HG03378 (cell line): Measurements from ENCODE around the gene SYT1.
A peak's percentile ranks its signal among the peaks of the same experiment; 100 is the strongest.

Experiments
- ATAC-seq: cut with Tn5 transposase; IDR thresholded peaks from one replicate; pipeline ENCODE4 v1.9.1; 2021; ENCODE audit warnings: mild to moderate bottlenecking, moderate library complexity; ENCODE audit not compliant: unreplicated experiment

The SYT1 gene

GRCh38 chr12:78888568-78888967 lies 24.0 kb downstream of the SYT1 start:
- ATAC-seq, result peak; percentile 100

DNA sequence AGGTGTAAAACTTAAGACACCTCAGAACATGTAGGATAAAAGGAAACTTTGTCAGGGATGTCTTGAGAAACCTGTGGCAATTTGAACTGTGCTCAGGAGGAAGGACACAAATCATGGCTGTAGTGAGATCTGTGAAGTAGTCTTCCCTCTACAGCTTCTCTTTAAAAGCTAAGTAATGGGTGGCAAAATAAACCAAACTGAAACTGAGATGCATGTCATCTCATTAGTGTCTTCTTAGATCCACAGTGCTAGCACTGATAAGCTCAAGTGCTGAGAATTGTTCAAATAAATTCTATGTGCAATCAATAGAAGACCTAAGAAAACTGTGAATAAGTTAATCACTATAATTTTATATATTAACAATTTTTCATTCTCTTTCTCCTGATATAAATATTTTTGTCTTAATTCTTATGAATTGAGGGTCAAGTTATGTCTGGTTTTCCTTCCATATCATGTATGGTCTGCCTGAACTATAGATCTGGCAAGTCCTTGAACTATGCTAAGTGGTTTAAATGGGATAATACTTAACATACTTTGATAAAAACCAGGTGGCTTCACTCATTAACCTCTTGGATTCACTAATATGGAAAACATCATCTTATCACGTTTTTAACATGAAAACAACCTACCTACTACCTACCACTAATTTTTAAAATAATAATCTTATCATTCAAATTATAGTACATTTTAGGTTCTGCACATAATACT lies 27.2 kb downstream of the SYT1 start:
- no peak for ATAC-seq

- no peak for ATAC-seq
These were observed 33.8 kb downstream of the SYT1 start for GRCh38 chr12:78898416-78898815.

DNA sequence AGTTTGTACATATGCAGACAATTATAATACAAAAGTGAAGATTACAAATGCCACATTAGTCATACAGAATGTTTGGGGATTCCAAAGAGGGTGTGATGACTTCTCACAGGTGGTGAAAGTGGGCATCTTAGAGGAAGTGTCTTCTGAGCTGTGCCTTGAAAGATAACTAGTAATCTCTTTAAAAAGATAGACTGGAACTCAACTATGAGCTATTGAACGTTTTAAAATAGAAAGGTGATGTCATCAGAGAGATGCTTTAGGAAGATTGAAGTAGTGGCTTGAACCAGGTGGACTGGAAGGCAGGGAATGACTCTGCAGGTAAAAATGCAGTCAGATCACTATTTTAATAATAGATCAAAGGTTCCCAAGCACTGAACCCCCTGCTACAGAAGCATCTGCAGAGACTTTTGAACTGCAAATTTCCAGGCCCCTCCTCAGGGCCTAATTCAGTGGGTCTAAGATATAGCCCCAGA lies 50.3 kb downstream of the SYT1 start:
- ATAC-seq, result no peak

DNA sequence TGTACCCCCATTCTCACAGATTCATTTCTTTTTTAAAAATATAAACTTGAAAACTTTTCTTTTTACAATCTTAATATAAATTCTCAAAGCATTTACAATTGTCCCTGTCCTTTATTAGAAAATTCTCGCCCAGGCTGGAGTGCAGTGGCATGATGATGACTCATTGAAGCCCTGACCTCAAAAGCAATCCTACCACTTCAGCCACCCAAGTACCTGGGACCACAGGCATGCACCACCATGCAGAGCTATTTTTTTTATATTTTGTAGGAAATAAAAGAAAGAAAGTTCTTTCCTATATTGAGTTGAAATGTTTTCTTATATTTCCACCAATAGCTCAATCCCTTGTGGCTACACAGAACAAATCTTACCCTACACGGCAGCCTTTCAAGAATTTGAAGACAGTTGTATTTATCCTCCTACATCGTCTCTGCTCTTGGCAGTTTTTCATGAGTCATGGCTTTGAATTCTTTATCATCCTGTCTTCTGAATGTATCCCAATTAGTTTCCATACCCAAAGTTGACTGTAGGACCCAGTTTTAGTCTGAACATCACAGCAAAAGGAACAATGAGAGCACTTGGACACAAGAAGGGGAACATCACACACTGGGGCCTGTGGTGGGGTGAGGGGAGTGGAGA lies 52.4 kb downstream of the SYT1 start:
- ATAC-seq, result no peak

DNA sequence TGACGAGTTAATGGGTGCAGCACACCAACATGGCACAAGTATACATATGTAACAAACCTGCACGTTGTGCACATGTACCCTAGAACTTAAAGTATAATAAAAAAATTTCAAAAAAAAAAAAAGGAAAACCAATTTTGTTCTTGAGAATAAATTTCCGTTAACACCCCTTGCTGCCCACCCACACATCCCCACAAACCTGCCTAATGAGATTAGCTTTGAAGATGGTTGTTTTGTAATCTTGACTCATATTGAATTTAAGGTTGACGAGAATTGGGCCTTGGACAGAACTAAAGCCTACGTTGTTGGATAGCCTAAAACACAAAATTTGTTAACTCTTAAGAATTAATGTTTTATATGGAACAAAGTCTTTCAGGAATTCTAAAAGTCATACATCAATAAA lies 52.9 kb downstream of the SYT1 start:
- ATAC-seq, result no peak

- ATAC-seq, result no peak
These were observed 53.7 kb downstream of the SYT1 start for GRCh38 chr12:78918268-78918667.

GRCh38 chr12:78928200-78929074 lies 63.9 kb downstream of the SYT1 start:
- ATAC-seq, result no peak

- no peak for ATAC-seq
These were observed 64.5 kb downstream of the SYT1 start for GRCh38 chr12:78929075-78929418.

DNA sequence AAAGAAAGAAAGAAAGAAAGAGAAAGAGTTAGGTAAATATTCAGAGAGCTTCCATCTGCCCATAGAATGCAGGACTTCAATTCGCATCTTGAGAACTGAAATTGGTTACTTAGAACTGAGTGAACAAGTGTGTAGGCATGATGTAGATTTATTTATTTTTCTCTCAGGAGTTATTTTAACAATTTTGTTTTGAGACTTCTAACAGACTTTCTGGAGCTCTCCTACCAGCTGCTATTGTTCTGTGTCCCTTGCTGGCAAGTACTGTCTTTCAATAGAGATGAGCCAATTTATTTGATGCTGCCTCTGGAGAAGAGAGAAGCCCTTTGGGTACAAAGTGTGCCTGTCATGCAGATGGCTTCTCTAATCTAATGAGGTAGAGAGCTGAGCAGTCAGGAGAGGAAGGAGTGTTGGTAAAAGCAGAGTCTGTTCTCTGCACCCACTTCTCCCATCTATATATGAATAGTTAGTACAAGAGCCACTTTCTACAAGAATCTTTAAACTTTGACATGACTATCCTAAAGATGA lies 67.0 kb downstream of the SYT1 start:
- no peak for ATAC-seq

DNA sequence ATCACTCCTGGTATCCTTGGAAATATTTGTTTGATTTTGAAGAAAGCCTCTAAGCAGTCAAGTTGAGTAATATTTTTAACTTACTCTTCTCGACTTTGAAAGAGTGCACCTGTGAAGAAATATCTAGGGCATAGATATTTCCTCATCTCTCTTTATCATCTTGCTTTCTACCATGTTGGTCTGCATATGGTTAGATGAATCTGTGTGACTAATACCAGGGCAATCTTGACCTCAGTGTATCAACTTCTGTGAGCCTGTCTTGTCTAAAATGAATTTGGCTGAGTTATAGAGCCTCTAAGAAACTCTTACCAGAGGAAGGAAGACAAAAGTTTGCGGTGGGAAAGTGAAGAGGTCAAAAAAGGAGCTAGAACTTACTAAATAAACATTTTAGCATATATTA lies 68.4 kb downstream of the SYT1 start:
- ATAC-seq, result no peak

DNA sequence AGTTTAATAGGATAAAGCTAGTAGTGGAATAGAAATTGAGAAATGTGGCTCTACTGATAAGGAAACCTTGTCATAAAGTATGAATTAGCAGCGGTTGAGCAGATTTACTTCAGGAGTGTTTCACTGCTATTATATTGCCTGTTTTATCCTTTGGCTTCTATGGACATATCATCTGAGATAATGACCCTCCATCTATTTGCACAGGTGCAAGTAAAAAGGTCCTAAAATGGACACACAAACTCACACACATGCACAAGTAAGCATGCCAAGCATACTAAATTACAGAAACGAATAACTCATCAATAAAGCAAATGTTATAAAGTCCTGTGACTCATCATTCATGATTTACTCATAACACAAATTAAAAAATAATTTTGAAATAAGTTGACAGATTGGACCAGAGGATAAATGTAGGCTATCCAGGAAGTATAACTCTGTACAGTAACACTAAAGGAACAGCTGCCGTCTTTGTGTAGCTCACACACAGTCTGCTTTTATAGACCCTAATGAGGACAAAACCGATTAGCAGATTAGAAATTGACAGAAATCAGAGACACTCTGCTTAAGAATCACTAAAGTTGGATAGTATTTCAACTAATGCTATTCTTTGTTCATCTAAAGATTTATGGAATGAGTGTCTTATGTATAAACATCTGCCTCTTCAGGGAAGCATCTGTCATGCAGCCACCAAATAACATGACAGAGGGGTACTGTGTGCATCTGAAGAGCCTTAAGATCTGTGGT lies 73.9 kb downstream of the SYT1 start:
- ATAC-seq, result no peak

DNA sequence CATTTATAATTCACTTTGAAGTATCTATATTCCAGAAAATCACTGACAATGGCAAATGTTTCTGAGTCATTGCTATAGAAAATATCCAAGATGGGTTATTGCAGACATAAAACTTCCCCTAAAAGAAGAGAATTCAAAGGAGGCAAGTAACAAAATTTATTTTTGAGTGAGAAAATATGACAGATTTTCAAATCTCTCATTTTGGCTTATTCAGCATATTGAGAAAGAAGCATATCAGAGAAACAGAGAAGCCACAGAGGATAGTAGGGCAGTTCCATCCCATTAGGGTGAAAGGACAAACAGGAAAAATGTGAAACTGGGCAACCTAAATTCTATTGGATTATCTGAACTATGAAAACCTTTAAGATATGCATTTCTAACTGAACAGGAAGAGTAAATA lies 85.0 kb downstream of the SYT1 start:
- ATAC-seq, result no peak

GRCh38 chr12:78951803-78952551 lies 87.4 kb downstream of the SYT1 start:
- no peak for ATAC-seq

DNA sequence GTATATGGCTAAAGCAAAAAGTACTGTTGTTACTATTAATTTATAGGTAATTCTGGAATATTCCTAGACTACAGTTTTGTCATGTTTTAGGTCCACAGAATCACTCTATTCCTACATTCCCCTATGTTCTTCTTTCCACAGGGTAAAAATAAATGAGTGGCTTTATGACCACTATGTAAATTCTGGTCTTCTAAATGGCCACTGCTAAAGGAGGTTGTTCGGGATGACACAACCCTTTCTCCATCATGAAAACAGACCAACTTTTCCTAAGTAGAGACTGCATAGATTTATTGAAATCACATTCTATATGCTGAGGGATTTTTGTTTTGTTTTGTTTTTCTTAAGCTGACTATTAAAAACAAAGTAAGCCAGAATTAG lies 88.0 kb downstream of the SYT1 start:
- no peak for ATAC-seq

DNA sequence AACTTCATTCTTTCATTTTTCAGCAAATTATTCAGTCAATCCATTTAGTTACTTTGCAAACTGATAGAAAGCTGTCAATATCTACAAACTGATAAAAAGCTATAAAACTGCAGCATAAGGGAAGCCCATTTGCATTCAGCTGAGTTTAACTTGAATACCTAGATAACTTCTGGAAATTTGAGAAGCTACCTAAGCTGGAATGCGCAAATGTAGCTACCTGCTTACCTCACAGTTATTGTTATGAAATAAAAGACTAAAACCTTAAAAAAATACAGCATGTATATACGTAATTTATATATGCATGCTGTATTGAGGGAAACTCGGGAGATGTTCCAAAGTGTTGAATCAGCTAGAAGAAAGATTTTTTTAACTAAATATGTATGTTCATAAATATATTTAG lies 94.4 kb downstream of the SYT1 start:
- ATAC-seq, result no peak

GRCh38 chr12:78959556-78959955 lies 95.0 kb downstream of the SYT1 start:
- ATAC-seq, result no peak

DNA sequence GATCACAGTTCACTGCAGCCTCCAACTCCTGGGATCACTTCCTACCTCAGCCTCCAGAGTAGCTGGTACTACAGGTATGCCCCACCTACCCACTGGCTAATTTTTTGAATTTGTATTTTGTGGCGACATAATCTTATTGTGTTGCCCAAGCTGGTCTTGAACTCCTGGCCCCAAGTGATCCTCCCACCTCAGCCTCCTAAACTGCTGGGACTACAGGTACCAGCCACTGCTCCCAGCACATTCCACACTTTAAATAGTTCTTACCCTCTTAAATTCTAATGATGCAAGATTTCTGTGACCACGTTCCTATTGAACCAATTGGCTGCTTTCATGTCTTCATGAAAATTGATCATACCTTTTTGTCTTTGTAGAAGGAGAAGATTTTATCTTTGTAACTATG lies 96.6 kb downstream of the SYT1 start:
- no peak for ATAC-seq

- ATAC-seq, result no peak
These were observed 99.1 kb downstream of the SYT1 start for GRCh38 chr12:78963439-78964227.
